G401.6 (cell line): ENCODE results near the gene TRIM7.
"Not testable (repeated sequence)": the region's sequence is repeated elsewhere in the genome, so short reads cannot be mapped to it uniquely, and the experiment has no call there.

Source experiments
- FAIRE-seq: peaks from 2 replicates; lab custom pipeline; 2012; peaks lifted over from hg19 to GRCh38; lab: Jason Lieb, UNC

Gene TRIM7

DNA sequence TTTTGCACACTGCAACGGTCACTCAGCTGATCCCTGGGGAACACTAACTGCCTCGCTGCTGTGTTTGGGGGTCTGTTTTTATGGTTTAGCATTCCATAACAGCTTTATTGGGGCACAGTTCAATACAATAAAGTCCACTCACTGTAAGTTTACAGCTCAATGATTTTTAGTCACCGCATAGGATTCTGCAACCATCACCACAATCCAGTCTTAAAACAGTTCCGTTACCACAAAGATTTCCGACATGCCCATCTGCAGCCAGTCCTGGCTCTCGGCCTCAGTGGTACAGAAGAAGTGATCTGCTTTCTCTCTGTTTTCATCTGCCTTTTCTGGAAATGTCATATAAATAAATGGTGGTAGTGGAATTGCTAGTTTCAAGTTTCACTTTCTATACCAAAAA is 34.0 kb downstream of the TRIM7 start:
- no peak for FAIRE-seq

DNA sequence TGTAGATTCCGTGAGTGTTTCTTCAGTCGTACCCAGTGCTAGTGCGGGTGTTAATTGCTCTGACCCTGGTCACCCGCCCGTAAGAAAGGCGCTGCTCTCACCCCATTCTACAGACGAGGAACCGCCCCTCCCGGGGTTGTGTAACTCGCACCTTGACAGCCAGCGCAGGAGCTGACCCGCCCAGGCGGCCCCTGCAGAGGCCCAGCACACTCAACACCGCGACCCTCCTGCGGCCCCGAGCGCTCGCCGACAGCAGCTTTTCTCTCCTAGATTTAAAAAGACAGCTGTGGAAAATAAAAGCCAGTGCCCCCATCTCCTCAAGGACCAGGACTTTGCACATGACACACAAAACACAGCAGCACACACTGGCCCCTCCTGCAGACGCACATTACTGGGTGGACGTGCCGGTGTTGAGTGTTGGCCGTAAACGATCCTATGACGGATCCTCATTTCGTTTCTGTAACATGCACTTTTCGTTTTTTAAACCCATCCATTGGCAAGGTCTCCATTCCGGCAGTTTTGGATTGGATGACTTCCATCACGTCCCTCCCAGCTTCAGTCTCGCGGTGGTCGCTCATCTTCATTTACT is 34.7 kb downstream of the TRIM7 start:
- no peak for FAIRE-seq

DNA sequence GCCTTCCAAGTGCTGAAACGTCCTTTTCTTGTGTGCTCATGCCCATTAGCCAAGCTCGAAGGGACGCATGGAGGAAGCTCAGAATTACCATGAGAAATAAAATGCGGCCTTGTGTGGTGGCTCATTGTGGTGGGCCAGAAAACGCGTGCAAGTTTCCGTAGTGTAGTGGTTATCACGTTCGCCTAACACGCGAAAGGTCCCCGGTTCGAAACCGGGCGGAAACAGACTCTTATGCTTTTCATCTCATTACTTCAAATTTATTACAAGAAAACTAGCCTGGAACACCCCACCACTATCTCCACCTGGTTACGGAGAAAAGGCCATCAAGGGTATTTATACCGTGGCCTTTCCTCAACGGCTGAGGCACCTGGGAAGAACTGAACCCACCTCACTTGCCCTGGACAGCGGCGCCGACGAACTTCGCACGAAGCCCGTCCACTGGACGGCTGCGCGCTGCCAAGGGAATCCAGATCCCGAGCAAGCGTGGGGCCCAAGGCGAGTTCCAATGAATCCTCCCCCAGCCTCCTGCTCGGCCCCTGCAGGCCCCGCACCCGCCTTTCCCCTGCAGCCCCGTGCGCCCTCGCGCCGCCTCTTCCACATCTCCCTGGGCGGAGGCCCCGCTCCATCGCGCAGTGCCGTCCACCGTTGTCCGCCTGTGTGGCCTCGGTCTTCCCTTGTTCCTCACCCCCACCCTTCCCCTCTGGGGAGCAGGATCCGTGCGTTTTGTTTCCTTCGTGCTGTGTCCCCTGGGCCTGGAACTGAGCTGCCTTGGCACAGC is 35.3 kb downstream of the TRIM7 start:
- FAIRE-seq, result peak; percentile 98

DNA sequence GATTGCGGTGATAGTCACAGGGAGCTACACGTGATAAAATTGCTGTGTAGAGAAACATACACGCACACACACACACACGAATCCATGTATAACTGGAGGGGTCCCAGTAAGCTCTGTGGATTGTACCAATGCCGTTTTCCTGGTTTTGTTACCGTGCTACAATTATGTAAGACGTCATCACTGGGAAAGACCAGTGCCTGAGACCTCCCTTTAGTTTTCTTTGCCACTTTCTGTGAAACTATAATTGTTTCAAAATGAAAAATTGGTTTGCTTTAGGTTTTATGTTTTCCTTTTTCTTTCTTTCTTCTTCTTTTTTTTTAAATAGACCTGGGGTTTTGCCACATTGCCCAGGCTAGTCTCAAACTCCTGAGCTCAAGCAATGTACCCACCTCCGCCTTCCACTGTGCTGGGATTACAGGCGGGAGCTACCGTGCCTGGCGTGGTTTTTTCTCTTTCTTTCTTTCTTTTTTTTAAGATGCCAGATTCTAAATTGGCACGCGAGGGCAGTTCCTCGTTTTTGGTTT is 36.3 kb downstream of the TRIM7 start:
- no peak for FAIRE-seq

DNA sequence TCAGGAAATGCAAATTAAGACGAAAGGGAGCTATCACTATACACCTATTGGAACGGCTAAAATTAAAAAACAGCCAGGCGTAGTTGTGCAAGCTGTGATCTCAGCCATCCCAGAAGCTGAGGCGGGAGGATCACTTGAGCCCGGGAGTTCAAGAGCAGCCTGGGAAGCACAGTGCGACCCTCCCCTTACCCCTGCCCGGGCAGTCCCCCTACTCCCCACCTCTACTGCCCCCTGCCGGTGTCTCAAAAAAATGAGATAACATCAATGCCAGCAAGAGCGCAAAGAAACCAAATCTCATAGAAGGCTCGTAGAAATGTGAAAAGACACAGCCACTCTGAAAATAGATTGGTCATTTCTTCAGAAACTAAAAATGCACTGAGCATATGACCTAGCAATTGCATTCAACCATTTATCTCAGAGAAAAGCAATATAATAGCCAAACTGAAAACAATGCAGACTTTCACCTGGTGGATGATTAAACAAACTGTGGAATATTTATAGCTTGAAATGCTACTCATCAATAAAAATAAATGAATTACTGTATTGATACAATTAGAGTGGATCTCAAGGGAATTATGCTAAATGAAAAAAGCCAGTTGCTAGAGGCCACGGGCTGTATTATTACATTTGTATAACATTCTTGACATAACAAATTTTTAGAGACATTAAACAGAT is 37.0 kb downstream of the TRIM7 start:
- no peak for FAIRE-seq

DNA sequence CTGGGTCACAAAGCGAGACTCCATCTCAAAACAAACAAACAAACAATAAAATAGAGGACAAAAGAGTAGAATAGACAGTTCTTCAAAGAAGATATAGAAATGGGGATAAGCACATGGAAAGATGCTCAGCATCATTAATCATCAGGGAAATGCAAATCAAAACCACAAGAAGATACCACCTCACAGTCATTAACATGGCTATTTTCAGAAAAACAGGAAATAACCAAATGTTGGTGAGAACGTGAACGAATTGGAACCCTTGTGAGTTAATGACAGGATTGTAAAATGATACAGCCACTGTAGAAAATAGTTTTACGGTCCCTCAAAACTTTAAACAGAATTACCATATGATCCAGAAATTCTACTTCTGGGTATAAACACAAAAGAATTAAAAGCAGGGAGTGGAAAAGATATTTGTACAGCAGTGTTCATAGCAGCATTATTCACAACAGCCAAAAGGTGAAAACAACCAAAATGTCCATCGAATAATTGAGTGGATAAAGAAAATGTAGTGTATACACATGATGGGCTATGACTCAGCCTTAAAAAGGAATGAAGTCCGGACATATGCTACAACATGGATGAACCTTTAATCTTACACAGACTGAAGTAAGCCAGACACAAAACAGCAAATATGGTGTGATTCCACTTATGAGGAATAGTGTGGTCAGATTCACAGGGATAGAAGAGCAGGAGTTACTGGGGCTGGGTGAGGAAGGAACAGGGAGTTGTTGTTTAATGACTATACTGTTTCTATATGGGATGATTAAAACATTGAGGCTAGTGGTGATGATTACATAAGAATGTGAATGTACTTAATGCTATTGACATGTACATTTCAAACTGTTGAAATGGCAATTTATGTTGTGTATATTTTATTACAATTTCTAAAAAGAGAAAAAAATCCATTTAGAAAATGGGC is 37.9 kb downstream of the TRIM7 start:
- FAIRE-seq, result no peak

DNA sequence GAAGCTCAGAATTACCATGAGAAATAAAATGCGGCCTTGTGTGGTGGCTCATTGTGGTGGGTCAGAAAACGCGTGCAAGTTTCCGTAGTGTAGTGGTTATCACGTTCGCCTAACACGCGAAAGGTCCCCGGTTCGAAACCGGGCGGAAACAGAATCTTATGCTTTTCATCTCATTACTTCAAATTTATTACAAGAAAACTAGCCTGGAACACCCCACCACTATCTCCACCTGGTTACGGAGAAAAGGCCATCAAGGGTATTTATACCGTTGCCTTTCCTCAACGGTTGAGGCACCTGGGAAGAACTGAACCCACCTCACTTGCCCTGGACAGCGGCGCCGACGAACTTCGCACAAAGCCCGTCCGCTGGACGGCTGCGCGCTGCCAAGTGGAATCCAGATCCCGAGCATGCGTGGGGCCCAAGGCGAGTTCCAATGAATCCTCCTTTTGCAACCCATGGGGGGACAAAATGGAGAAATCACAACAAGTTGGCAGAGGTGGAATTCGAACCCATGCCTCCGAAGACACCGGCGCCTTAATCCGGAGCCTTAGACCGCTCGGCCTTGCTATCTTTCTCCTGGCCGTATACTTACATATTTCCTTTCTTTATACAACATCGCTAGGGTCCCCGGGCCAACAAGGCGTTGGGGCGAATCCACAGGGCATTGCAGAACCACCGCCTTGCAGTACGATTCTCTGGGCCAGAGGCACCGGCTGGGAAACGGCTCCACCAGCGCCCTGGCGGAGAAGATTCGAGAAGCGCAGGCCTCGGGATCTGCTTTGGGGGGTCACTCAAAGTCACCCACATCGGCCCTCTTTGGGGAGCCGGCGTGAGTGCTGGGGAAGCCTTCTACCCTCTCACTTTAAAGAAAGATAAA is 40.7 kb downstream of the TRIM7 start:
- FAIRE-seq, result peak; percentile 97

DNA sequence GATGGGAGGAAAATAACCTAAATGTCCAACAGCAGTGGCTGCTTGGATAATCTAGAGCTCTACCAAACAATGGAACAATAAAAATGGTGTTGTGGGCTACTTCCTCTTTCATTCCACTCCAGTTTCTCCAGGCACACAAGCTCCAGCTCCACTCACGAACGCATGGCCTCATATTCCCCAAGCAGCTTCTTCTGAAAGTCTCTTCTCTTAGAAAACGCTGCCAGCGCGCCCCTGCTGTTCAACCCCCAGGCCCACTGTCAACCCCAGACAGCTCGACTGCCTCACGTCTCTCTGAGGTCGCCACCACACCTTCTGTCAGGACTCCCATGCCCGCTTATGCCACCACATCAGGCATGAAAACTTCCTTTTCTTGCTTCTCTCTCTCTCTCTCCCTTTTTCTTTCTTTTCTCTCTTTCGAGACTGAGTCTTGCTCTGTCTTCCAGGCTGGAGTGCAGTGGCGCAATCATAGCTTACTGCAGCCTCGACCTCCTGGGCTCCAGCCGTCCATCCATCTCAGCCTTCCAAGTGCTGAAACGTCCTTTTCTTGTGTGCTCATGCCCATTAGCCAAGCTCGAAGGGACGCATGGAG is 41.4 kb downstream of the TRIM7 start:
- no peak for FAIRE-seq

DNA sequence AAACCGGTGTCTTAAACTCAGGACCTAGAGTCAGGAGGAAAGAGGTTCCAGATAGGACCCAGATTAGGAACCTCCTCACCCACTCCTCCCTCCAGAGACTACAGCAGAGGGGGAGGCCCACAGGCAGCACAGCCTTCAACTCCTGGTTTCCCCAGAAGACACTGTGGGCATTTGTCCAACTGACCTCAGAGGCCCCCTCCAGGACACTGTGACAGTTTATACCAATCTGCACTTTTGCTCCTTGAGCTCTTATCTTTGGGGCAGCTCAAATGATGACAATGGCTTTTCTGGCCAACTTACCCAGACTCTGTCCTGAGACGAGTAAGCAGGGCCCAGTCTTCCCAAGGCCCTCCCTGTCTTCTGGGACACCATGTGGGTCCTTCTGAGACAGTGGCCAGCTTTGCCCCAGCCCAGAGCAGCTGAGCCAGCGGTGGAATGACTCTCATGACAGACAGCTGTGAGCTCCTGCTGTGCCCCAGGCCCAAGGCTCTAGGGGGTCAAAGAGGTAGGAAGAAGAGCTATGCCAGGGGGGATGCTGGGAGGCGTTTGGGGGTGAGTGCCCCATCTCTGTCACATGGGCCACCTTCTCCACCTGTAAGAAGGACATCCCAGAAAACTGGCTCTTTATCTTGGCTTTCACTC is 43.3 kb downstream of the TRIM7 start:
- FAIRE-seq, result no peak

DNA sequence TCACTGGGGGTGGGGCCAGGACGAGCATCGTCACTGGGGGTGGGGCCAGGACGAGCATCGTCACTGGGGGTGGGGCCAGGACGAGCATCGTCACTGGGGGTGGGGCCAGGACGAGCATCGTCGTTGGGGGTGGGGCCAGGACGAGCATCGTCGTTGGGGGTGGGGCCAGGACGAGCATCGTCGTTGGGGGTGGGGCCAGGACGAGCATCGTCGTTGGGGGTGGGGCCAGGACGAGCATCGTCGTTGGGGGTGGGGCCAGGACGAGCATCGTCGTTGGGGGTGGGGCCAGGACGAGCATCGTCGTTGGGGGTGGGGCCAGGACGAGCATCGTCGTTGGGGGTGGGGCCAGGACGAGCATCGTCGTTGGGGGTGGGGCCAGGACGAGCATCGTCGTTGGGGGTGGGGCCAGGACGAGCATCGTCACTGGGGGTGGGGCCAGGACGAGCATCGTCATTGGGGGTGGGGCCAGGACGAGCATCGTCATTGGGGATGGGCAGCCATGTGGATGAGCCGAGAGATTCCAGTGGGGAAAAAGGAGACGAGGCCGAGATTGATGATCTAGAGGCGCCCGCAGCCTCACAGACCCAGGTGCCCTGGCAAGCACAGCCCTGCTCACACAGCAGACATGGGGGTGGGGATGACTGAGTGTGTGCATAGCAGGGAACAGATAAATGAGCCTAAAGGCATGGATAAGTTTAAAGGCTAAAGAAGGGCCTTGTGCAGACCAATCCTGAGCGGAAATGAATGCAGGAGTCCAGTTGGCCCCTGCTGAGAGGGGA is 44.1 kb downstream of the TRIM7 start:
- FAIRE-seq, result not testable (repeated sequence)

DNA sequence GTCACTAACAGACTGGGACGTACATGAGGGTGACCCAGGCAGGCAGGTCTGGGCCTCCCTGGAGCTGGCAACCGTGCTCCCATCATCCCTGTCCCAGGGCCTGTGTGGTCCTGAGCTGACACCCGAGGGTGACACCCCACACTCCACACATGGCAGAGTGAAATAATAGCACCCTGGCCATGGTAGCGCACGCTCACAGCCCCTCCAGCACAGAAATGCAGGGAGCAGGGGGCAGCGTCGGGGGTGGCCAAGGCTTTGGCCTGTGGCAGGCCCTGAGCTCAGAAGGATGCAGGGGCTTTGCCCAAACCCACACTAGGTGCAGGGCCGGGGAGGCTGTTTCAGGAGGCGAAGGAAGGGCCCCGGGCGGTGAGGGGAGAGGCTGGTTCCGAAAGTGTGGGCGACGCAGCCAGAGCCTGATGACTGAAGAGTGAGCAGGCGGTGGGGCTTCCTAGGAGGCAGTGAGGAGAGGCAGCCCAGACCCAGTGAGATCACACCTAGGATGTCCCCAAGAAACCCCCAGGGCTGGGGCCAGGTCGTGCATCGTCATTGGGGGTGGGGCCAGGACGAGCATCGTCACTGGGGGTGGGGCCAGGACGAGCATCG is 44.7 kb downstream of the TRIM7 start:
- FAIRE-seq, result no peak

DNA sequence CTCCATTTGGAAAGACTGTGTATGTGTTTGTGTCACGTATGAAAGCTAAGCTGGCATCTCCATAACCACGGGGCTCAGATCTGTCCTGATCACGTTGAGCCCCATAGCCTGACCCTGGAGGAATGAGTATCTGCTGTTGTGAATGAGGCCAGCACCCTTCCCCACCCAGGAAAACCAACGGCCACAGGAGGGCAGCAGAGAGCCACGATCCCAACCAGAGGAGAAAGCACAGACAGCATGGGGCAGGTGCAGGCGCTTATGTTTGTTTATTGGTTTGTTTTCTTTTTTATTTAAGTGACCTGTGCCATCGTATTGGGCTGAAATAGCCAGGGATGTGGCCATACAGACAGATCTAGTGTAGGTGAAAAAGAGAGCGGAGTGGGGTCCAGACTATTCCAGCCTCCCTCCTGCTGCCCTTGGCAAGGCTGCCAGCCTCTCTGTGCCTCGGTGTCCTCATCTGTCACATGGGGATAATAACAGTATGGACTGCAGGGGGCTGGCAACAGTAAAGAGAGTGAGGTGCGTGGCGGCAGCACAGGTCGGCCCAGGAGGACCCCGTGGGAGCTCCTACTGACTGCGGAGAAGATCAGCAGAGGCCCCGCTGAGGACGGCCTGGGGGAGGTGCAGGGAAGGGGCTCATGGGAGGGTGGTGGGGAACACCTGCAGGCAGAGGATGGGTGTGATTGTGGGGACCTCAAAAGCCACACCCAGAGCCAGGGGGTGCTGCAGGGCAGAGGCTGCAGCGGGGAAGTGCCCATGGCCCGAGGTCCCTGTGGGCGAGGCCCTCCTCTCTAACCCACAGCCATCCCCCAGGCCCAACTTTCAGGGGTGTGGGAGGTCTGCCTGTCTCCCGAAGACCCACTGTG is 45.5 kb downstream of the TRIM7 start:
- peak; percentile 87 for FAIRE-seq

DNA sequence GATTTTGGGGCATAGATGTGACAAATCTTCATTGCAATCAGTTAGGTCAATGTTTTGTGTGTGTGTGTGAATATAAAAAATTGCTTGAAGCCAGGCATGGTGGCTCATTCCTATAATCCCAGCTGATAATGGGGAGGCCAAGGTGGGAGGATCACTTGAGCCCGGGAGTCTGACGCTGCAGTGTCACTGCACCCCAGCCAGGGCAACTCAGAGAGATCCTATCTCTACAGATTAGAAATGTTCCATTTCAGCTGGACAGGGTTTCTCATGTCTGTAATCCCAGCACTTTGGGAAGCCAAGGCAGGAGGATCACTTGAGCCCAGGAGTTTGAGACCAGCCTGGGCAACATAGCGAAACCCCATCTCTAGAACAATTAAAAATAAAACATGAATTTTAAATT is 46.1 kb downstream of the TRIM7 start:
- FAIRE-seq, result no peak

DNA sequence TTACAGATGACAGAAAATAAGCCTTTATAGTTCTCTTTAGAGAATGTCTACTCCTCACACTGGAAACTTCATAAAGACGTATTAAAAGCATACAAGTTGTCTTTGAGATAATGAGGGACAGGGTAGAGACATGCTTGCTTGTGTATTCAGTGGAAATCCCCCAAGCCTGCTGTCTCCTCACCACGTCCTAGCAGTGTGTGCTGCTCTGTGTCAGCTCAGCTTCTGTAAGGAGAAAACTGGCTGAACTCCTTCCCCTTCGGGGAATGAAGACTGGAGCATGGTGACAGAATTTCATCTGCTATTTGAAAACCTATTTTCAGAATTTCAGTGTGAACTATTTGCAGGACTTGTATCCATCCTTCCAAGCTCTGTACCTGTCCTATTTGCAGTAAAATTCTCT is 48.2 kb downstream of the TRIM7 start:
- FAIRE-seq, result no peak

DNA sequence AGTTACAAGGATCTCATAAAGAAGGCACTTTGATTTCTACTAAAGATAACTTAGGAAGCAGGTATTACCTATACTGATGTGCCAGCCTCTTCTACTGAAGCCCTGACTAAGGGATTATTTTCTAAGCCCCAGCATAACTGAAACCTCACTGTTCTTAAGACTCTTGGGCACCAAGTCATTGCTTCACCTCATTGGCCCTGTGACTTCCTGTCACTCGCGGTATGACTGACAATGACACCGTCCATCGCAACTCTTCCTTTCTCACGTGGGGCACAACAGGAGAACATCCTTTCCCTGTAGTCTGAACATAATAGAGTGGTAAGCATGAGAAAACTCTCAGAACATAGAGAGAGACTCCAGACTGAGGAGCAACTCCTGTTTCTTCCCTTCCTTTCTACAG is 51.2 kb downstream of the TRIM7 start:
- no peak for FAIRE-seq

DNA sequence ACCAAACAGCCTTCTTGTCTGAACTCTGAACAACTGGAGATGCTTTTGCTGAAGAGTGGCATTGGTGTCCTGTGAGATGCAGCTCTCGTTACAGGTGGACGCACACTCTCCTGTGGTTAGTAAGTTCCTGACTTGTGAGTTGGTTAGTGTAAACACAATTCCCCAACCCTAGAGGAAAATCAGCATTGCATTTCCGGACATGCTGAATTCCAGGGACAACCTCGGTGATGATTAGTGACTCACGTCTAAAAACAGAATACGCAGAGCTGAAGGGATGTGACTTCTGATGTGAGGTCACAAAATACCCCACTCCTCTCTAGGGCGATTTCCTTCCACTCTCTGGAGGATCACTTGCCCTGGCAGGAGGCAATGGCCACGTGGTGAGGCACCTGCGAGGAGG is 52.6 kb downstream of the TRIM7 start:
- no peak for FAIRE-seq

DNA sequence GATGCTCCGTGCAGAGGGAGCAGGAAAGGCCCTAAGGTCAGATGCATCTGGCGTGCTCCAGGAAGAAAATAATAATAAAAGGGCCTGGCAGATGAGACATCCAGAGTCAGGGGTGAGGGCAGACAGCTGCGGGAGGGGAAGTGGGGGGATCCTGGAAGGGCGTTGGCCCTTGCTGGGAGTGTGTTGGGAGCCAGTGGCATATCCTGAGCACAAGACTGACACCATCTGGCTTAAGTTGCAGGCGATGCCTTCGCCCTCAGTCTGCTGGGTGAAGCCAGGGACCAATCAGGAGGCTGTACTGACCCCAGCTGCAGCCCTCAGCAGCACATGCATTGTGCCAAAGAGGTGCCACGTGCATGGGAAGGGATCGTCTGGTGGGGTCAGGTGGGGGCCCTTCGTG is 53.9 kb downstream of the TRIM7 start:
- no peak for FAIRE-seq
